SKM-1 (cell line): ENCODE data around the gene ITPR1.

Source experiments
- DNase-seq: peaks from one replicate; lab custom pipeline; 2025; ENCODE audit not compliant: unreplicated experiment; lab: John Stamatoyannopoulos, UW

Gene ITPR1

DNA sequence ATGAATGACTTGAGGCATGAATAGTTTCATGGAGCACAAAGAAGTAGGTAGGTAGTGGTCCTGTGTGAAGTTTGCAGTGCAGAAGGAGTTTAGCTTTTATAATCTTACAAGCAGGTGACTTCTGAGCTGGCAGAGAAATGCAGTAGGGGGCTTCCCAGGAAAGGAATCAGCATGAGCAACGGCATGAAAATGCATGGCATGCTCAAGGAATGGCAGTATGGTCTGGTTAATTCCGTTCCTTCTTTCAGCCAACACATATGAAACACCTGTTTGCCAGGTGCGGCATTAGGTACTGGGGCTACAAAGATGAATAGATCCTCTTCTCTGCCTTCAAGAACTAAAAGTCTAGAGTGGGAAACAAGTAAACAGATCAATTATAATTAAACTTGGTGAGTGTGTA lies 348.1 kb downstream of the ITPR1 start:
- DNase-seq: no peak

DNA sequence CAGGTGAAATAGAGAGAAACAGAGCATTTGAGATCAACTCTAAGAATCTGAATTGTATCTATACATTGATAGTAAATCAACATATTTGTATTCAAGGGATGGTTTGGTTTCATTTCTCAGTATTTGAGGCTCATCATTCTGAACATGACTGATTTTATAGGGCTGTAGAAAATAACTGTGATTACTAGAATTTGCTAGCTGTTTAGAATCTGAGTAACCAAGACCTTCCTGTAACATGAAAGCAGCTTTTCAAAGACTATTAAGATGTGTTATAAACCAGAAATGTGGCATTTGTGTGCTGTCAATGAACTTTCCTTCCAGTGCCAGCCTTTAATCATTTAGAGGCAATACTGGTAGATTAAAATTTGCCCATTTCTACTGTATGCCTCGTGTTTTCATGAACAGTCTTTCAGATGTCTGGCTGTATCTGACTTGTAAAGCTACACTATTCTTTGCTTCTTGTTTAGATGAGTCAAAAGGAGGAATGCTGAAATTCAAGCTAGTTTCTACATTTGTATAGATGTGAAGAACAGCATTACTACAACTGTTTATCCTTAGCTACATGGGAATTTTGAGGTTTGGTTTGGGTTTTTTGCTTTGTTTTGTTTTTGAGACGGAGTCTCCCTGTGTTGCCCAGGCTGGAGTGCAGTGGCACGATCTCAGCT lies 348.8 kb downstream of the ITPR1 start:
- DNase-seq: no peak

DNA sequence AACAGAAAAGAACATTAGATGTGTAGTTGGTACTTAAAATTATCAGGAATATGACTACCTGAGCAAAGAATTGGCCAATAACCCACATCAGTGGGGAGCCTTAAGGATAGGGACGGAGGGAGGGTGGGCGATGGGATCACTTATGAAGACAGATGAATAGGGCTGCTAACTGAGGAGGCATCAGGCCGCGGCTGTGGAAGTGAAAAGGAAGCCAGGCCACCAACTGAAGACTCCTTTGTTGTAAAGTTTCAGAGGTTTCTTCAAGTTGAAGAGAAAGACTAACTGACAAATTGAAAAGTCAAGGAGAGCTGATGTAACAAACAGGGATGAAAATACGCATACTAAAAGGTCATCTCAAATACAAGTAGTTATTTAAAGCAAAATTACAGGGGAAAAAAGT lies 350.5 kb downstream of the ITPR1 start:
- no peak for DNase-seq

DNA sequence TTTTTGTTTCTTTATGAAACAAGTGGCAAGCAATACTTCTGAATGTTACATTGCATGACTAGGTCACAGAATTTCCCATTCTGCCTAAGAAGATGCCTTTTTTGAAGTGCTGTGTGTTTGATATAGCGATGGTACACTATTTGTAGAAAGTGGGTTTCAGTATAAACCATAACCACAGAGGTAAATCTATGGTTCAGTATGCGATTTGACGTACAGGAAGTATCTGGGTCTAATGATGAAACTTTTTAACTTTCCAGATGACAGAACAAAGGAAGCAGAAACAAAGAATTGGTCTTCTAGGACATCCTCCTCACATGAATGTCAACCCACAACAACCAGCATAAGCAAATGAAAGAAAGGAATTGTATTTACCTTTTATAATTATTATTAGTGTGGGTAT lies 352.7 kb downstream of the ITPR1 start:
- DNase-seq: no peak

DNA sequence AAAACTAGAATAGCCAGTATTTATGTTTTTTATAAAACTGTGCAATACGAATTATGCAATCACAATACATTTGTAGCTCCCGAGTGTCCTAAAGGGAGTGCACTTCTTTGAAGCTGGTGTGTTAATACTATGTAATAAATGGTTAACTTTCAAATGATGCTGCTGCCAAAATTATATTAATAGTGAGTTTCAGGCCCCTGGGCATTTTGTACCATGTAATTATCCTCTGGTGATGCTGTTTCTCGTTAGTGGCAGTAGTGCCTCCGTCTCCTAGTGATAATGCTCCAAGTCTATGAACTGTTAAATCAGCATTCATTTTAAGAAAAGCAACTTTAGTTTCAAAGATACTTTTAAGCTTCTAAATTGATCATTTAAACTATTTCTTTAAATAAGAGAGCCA lies 353.4 kb downstream of the ITPR1 start:
- DNase-seq: no peak

DNA sequence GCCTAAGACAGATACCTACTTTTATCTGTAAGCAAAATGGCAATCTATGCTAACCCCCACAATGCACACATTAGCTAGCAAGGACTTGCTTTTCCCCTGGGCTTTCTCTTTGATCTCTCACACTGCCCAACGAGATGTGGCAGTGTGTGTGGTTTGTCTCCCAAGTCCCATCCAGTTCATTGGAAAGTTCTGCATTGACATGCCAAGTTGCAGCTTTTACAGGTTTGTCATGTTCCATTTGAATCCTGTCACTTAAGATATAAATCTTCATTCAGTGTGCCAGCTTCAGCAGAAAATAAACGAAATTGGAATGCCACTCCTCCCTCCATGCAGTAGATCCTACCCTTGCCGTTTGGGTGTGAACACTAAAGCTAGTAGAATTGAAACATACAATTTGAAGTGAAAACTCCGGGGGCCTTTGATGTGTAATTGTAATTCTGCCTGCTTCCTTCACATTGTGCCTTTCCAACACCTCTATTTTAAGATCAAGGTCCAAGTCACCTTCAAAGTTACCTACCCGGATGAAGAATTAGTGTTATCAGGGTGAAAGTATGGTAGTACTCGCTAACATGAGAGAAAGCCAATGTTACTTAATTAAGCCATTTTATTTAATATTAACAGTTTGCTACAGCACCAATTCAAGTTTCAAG lies 355.2 kb downstream of the ITPR1 start:
- no peak for DNase-seq

DNA sequence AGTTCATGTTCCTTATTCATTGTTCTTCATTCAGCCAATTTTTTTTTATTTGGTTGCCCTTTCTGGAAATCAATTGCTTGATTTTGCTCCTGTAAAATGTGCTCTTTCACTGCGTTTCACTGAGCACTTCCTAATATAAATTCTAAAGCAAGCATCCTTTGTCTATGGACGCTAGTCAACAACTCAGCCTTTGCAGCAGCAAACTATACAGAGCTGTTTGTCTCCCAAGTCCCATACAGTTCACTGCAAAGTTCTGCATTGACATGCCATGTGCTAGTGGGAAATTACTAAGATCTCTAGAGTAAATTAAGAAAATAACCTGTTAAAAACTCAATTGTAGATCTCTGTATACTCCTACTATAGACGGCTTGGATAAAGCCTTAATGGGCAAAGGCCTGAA lies 356.0 kb downstream of the ITPR1 start:
- no peak for DNase-seq

DNA sequence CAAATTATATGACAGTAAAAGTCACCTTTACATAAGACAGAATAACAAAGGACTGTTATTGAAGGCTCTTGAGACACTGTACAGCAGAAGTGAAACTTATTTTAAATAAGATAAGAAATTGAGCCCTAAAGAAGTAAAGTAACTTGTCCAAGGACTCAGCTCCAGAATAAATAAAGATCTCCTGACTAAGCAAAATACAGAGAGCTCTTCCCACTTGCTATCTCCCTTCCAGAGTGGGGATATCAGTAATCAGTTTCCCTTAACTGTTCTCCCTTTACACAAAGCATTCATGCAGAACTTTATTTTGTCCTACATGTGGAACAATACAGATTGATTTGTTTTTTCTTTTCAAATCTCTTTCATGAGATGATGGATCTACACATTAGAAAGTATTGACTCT lies 356.6 kb downstream of the ITPR1 start:
- no peak for DNase-seq

DNA sequence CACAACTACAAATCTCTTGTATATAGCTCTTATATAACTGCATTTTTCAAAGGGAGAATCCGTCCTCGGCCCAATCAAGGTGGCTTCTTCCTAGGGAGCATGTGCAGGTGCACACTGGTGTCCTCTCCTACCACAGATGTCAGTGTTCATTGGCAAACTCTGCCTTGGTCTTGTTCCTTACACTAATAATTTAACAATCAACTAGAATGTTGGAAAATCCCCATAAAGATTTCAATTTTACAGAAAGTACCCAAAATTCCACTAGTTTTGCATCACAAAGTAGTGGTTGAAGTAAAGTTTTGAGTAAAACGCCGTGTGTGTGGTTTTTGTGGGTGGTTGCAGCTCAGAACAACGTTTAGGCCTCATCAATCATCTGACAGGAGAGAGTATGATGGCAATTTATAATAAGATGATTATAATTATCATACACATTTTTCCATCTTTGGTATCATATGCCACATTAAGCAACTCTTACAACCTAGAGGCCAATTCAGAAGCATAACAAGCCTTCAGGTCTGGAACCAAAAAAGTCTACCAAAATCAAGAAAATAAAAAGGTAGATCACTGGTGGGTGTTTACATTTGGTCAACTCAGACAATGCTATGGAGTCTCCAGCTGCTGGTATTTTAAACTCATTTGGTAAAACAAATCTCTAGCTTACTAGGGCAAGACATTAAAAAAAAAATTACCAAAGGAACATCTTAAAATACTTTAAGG lies 357.2 kb downstream of the ITPR1 start:
- DNase-seq: no peak

DNA sequence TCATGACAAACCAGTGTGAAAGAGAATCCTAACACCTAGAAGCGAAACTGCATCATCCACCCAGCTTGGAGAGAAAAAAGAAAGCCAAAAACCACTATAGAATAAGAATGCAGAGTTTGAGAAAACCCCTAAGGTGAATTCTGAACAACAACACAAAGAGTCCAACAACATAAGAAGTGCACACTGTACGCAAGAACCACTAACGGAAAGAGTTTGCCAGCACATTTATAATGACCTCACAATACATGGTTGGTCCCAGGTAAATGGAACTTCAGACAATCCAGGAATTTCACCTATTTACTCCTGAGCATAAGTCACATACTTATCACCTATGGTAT lies 357.7 kb downstream of the ITPR1 start:
- no peak for DNase-seq

DNA sequence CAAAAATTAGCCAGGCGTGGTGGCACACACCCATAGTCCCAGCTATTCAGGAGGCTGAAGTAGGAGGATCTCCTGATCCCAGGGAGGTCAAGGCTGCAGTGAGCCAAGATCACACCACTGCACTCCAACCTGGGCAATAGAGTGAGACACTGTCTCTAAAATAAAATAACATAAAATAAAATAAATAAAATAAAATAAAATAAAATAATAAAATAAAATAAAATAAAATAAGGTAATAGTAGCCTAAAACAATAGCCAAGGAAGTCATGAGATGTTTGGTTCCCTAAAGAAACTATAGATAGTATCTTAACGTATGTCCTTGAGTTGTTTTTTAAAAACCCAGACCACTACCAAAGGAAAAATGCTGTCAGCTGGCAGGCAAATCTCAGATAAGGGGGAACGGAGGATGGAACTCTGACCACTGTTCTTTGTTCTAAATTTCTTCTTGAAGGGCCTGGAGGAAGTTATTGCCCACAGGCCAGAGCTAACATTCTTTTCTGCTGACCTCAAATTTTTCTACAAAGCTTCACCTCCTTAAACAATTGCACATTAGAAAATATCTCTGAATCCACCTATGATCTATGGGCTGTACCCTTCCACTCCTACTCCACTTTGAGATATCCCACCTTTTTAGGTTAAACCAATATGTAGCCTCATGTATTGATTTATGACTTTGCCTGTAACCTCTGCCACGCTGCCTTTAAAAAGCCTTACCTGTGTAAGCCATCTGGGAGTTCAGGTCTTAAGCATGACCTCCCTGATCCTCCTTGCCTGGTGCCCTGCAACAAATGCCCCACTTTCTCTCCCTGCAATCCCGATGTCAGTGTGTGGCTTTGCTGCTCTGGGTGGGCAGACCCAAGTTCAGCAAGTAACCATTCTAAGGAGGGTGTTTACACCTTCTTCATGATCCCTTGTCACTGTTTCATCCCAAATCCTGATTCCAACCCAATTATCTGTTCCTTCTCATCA lies 359.9 kb downstream of the ITPR1 start:
- DNase-seq: no peak

DNA sequence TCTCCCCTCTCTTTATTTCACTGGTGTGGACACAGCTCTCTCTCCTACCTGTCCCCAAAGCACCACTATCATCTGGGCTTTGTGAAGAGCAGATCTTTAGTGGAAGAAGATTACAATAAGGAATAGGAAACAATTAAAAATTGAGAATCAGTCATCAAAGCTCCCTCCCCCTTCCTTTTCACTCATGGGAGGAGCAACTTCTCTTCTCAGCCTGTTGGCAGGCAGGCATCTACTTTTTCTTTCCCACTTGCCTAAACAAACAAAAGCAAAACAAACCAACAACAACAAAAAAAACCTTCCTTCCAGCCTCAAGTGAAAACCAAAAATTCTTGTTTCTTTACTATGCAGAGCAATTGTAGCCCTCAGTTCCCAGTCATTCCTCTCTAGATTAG lies 360.6 kb downstream of the ITPR1 start:
- DNase-seq: no peak

DNA sequence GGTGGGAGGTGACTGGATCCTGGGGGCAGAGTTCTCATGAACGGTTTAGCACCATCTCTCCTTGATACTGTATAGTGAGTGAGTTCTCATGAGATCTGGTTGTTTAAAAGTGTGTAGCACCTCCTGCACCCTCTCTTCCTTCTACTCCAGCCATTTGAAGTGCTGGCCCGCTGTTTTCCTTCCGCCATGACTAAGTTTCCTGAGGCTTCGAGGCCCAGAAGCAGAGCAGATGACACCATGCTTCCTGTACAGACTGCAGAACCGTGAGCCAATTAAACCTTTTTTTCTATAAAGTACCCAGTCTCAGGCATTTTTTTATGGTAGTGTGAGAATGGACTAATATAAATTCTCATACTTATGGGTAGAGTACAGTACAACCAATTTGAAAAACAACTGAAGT lies 362.5 kb downstream of the ITPR1 start:
- DNase-seq: no peak

DNA sequence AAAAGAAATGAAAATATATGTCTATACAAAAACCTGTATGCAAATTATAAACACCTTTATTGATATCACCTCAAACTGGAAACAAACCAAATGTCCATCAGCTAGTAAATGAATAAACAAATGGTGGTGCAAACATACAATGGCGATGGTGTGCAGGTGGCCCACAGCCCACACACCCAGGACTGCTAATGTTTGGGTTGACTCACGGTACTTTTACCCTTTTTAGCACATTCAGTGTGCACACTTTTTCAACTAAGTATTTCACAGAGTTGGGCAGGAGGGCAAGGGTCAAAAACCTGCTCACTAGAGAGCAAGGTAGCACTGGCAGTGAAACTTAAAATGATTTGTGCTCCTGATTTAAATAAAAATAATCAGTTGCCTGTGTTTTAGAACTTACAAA lies 363.0 kb downstream of the ITPR1 start:
- no peak for DNase-seq

DNA sequence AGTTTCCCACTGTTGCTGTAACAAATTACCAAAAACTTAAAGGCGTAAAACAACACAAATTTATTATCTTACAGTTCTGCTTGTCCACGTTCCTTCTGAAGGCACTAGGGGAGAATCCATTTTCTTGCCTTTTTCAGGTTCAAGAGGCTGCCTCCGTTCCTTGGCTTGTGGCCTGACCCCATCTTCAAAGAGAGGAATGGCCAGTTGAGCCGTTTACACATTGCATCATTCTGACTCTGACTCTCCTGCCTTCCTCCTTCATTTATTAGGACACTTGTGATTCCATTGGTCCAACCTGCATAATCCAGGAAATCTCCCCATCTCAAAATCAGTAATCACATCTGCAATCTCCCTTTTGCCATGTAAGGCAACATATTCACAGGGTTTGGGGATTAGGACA lies 363.4 kb downstream of the ITPR1 start:
- no peak for DNase-seq

DNA sequence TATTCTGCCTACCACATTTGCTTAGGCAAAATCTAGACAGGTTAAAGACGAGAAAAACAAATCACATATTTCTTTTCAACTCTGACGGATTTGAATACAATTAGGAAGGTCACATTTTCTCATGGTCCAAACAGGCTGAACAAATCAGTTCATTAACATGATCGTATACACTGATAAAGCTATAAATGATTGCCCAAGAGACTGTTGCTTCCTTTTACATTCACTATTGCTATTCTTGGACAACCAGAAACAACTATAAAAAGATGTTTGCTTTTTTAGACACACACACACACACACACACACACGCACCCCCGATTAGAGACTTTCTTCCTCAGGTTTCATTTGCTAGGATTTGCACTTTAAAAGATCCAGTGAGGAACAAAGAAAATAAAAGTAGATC lies 363.8 kb downstream of the ITPR1 start:
- no peak for DNase-seq

DNA sequence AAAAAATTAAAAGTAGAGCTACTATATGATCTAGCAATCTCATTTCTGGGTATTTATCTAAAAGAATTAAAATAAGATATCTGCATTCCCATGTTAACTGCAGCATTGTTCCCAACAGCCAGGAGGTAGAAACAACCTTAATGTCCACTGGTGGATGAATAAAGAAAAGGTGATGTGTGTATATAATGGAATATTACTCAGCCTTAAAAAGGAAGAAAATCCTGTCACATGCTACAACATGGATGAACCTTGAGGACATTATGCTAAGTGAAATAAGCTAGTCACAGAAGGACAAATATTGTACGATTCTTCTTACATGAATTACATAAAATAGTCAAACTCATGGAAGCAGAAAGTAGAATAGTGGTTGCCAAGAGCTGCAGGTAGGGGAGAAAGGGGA lies 366.6 kb downstream of the ITPR1 start:
- no peak for DNase-seq

DNA sequence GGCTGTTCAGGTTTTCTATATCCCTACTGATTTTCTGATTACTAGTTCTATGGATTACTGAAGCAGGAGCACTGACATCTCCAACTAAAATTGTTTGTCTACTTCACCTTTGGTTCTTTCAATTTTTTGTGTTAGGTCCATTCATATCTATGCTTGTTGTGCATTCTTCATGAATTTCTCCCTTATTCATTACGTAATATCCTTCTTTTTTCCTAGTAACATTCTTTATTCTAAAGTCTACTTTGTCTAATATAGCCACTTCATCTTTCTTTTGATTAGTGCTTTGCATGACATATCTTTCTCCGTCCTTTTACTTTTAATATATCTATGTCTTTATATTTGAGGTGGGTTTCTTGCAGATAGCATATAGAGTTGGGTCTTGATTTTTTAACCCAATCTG lies 369.8 kb downstream of the ITPR1 start:
- DNase-seq: no peak

DNA sequence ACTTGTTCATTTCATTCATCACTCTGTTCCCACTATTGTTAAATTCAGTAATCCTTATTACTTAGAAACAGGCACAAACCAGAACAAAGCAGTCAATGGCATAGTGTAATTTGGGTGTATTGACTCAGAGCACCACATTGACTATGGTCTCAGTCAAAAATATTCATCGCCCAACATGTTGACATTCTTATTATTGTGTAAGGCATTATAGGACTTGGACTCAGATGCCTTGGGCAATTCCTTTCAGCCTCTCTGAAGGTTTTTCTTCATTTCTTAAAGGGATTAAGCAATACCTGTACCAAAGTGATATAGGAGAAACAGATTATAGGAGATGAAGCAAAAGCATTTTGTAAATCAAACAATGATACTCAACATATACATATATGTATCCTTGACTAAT lies 371.4 kb downstream of the ITPR1 start:
- no peak for DNase-seq

DNA sequence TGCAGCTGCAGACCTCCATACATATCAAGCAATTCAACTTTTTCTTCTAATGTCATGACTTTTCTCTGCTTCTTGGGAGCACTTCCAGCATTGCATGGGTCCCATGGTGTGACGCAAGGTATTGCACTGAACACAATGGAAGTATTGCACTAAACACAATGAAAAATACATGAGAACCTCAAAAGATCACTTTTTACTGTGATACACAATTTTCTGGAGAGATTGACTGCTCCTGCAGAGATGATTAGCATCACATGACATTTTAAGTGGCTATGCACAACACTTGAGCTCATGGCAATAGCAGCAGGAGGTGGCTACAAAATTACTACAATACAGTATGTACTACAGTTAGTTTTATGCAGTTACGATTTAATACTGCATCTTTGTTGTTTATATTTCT lies 372.6 kb downstream of the ITPR1 start:
- DNase-seq: no peak

DNA sequence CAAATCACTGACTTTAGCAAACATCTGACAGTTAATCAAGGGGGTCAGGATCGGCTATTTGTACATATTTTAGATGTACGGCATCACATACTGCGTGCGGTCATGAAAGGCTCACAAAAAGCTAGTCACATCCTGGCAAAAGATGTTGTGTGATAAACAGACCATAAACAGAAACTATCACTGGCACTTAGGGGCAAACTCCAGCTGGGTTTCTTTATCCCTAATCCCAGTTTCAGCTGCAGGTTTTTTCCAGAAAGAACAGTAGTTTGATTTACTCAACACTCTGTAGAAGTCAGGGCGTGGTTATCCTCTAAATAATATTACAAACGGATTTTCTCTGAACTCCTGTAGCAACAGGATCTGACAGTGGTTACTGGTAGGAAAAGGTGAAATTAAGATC lies 373.7 kb downstream of the ITPR1 start:
- no peak for DNase-seq
